Ovary (tissue), 9 donors: ENCODE measurements around the gene C13orf46. TPM values are rescaled to one million over a fixed set of nuclear protein-coding genes. Genes with fewer than 3 reads are reported as not detected.
"Not testable (repeated sequence)": the region's sequence is repeated elsewhere in the genome, so short reads cannot be mapped to it uniquely, and the experiment has no call there.

Source experiments
- DNase-seq, 5 donors: peaks; one replicate each; pipeline ENCODE4 v3.0.0-alpha.2; 2019 to 2020
- H3K27ac ChIP-seq, 2 donors: fragments of 200-600 bp; one replicate each; pipeline versions ENCODE4 v1.5.1 to v1.8.0; 2019 to 2022
- H3K27me3 ChIP-seq: fragments of 200-600 bp; one replicate; pipeline ENCODE4 v1.8.0; 2022
- H3K36me3 ChIP-seq: fragments of 200-600 bp; sonication (generic); one replicate; pipeline ENCODE4 v1.5.1; 2019
- H3K4me1 ChIP-seq: one replicate; pipeline ENCODE4 v1.8.1; 2013; ENCODE audit warnings: mild to moderate bottlenecking, moderate library complexity; ENCODE audit not compliant: insufficient read depth
- H3K4me3 ChIP-seq: fragments of 200-600 bp; sonication (generic); one replicate; pipeline ENCODE4 v1.5.1; 2017
- H3K9me3 ChIP-seq, 2 donors: fragments of 200-600 bp in 1 of 2; sonication (generic) in 1 of 2; one replicate each; pipeline versions ENCODE4 v1.5.1 to v1.8.1; 2013 to 2019; ENCODE audit warnings: mild to moderate bottlenecking in 1 of 2, moderate library complexity in 1 of 2
- EP300 ChIP-seq: sonication (generic); formaldehyde crosslinking; IDR thresholded peaks from one replicate; pipeline ENCODE4 v1.6.1; 2017; ENCODE audit warnings: antibody characterized with exemption
- POLR2A ChIP-seq: fragments of 450-650 bp; IDR thresholded peaks from one replicate; pipeline ENCODE4 v1.6.1; 2017; ENCODE audit warnings: antibody characterized with exemption, mild to moderate bottlenecking, moderate library complexity
- WGBS, 3 donors: extraction: QIAGEN DNeasy Blood & Tissue Kit in 1 of 3; methylation state at CpG; one replicate each; pipeline versions ENCODE4 v1.1.5 to v1.1.7; 2013 to 2017; 5-methylcytosine and 5-hydroxymethylcytosine counted together
- intact Hi-C, 4 donors: fragments of 100-400 bp; cut with DNase I; formaldehyde crosslinking; loops; one replicate each; pipeline versions ENCODE4 v1.11.0 to v1.15.1; 2022 to 2023
- polyA plus RNA-seq, 2 donors: library from polyadenylated mRNA; stranded (reverse); fragments of 200-250 nt in 1 of 2; fragments of 350-450 nt in 1 of 2; fragmentation: Illumina TruSeq in 1 of 2; extraction: RNeasy Lipid Tissue Mini Kit (QIAGEN cat#74804) in 1 of 2; gene quantifications; one replicate each; pipeline ENCODE4 v1.2.3, GENCODE V29; 2013 to 2014
- total RNA-seq, 7 donors: library from RNA; depleted of rRNA in 2 of 7; stranded (reverse); fragments of >200 nt in 2 of 7; fragmentation: NEBNext Ultra II Directional in 3 of 7; extraction: Animal tissue kit (Norgen Biotek cat#: 25700) in 3 of 7; gene quantifications; one replicate each; pipeline versions ENCODE4 v1.1.0 to v1.2.4, GENCODE V29; 2016 to 2023
- TF ChIP-seq, protein P1 (sequence below), 3 donors: fragments of 450-650 bp in 2 of 3; fragments of 200-600 bp in 1 of 3; IDR thresholded peaks; one replicate each; pipeline versions ENCODE4 v1.5.1 to v1.8.0; 2016 to 2022; ENCODE audit warnings: antibody characterized with exemption in 3 of 3, mild to moderate bottlenecking in 1 of 3
- donor health status: DM: no; HTN: no; CAD: no; lungs with moderate emphysema.
- donor health status: DM: no; HTN: no; CAD: no.
- donor health status: Bipolar disorder and iron deficiency.
- donor health status: DM: yes; HTN: yes; CAD: no.
- donor health status: DM: no; HTN: no; CAD: no.
- donor health status: DM: yes; HTN: yes; CAD: no.

The C13orf46 gene
- total and polyA plus RNA-seq, 9 donors: 0.05 to 2.0 (median 0.50) TPM; not detected in 2

DNA sequence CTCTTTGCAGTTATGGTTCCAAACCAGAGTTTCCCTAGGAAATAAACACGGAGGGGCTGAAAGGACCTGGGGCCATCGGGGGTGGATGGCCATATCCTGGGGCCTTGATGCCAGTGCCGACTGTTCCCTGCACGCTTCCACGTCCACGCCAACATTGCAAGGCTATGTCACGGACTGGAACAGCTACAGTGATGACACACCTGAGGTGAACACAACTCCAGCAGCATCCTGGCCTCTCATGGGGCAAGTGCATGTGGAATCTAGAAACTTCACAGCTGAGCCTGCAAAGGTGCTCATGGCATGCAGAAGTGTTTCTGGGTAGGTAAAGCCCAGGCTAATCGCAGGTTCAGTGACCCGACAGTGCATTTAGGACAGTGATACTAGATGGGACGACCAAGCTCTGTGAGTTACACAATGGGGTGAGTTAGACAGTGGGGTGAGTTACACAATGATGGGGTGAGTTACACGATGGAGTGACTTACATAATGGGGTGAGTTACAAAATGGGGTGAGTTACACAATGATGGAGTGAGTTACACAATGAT lies 58.0 kb downstream of the C13orf46 start:
- H3K27ac ChIP-seq: no peak overlapping the region
- H3K4me1 ChIP-seq: no peaks in the 10 kb centered on the region
- no peak for DNase-seq
- no peak for TF ChIP-seq EP300
- TF ChIP-seq, protein P1, sequence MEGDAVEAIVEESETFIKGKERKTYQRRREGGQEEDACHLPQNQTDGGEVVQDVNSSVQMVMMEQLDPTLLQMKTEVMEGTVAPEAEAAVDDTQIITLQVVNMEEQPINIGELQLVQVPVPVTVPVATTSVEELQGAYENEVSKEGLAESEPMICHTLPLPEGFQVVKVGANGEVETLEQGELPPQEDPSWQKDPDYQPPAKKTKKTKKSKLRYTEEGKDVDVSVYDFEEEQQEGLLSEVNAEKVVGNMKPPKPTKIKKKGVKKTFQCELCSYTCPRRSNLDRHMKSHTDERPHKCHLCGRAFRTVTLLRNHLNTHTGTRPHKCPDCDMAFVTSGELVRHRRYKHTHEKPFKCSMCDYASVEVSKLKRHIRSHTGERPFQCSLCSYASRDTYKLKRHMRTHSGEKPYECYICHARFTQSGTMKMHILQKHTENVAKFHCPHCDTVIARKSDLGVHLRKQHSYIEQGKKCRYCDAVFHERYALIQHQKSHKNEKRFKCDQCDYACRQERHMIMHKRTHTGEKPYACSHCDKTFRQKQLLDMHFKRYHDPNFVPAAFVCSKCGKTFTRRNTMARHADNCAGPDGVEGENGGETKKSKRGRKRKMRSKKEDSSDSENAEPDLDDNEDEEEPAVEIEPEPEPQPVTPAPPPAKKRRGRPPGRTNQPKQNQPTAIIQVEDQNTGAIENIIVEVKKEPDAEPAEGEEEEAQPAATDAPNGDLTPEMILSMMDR (IDR thresholded peaks at IDR 0.05): no peak
- no peak for TF ChIP-seq POLR2A
- H3K9me3 ChIP-seq: no peaks in the 10 kb centered on the region
- 87 to 90% (median 87%) methylated on average over 11 of the region's 11 CpGs for WGBS, 3 donors
- H3K27me3 ChIP-seq: no peaks in the 10 kb centered on the region
- intact Hi-C loops: no loop called here
- no peak overlapping the region for H3K4me3 ChIP-seq
- H3K36me3 ChIP-seq: no peaks in the 10 kb centered on the region

DNA sequence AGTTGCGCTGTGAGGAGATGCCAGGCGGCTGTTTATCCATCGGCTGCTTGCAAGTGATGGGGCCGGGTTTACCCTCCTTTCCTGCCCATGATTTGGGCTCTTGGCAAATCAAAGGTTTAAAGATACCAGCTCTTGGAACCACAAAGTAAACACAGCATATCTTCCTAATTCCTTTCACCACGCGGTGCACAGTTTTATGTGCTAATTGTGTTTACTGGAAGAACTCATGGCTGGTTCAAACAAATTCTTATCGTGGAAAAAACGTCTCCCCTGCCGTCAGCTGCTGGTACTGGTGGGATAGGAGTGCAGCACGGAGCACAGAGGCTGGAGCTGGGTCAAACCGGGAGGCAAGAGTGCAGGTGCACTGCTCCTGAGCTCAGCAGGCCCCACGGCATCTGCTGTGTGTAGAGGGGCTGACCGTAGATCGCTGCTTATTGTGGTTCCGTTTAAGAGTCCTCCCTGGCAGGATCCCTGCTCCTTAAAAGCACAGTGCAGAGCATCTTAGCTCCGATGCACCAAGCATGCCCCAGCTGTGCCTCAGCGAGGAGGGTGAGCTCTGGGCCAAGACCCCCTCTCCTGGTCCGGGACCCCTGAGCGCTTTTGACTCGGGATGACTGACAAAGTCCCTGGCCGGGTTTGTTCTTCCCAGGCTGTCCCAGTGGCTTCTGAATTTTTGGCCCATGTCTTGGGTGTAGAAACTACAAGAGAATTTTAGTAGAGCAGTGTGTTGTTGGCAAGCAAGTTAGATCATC lies 58.7 kb downstream of the C13orf46 start:
- intact Hi-C loops: no loop called here
- 35 to 48% (median 40%) methylated on average over 21 of the region's 21 CpGs for WGBS, 3 donors
- Histone ChIP-seq H3K4me3 (no peak overlapping the region), H3K27ac (no peak overlapping the region), H3K9me3 (no peaks in the 10 kb centered on the region), H3K4me1 (no peaks in the 10 kb centered on the region), H3K36me3 (no peaks in the 10 kb centered on the region), H3K27me3 (no peaks in the 10 kb centered on the region)
- TF ChIP-seq POLR2A: no peak
- TF ChIP-seq, protein P1 (IDR thresholded peaks at IDR 0.05): no peak
- TF ChIP-seq EP300: no peak
- DNase-seq: peak in 1 of 5 donors; percentile 15

DNA sequence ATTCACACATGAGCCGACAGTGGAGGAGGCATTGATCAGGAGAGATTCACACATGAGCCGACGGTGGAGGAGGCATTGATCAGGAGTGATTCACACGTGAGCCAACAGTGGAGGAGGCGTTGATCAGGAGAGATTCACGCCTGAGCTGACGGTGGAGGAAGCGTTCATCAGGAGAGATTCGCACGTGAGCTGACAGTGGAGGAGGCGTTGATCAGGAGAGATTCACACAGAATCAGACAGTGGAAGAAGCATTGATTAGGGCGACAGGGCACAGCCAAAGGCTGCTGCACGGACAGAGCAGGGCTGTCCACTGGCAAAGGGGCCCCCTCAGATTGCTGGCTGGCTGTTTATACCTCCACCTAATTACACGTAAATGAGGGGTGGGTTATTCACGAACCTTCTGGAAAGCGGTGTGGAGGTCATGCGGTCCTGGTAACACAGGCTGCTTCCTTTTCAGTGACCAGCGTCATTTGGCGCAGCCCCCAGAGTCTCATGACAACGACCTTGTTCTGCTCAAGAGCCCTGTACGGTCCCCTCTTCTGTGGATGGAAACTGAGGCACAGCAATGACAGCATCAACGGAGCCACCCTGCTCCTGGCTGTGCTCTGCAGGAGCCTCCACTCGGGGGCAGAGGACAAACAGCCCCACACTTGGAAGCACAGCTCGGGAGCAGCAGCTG lies 59.4 kb downstream of the C13orf46 start:
- no peak overlapping the region for H3K4me3 ChIP-seq
- DNase-seq: peak in 1 of 5 donors; percentile 13
- H3K27ac ChIP-seq: no peak overlapping the region
- 67 to 79% (median 72%) methylated on average over 24 of the region's 24 CpGs for WGBS, 3 donors
- no peaks in the 10 kb centered on the region for H3K9me3 ChIP-seq
- H3K4me1 ChIP-seq: no peaks in the 10 kb centered on the region
- TF ChIP-seq POLR2A (no peak), EP300 (no peak)
- TF ChIP-seq, protein P1 (IDR thresholded peaks at IDR 0.05): no peak
- H3K36me3 ChIP-seq: no peaks in the 10 kb centered on the region
- intact Hi-C loops: no loop called here
- no peaks in the 10 kb centered on the region for H3K27me3 ChIP-seq

DNA sequence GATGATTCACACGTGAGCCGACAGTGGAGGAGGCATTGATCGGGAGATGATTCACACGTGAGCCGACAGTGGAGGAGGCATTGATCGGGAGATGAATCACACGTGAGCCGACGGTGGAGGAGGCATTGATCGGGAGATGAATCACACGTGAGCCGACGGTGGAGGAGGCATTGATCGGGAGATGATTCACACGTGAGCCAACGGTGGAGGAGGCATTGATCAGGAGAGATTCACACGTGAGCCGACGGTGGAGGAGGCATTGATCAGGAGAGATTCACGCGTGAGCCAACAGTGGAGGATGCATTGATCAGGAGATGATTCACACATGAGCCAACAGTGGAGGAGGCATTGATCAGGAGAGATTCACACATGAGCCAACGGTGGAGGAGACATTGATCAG lies 60.0 kb downstream of the C13orf46 start:
- H3K27ac ChIP-seq, H3K4me3 ChIP-seq, H3K4me1 ChIP-seq, H3K9me3 ChIP-seq, H3K27me3 ChIP-seq, H3K36me3 ChIP-seq, intact Hi-C loops: not testable (repeated sequence)
- peak in 1 of 5 donors; percentile 14 for DNase-seq
- 92 to 95% (median 93%) methylated on average over 22 of the region's 22 CpGs for WGBS, 3 donors

DNA sequence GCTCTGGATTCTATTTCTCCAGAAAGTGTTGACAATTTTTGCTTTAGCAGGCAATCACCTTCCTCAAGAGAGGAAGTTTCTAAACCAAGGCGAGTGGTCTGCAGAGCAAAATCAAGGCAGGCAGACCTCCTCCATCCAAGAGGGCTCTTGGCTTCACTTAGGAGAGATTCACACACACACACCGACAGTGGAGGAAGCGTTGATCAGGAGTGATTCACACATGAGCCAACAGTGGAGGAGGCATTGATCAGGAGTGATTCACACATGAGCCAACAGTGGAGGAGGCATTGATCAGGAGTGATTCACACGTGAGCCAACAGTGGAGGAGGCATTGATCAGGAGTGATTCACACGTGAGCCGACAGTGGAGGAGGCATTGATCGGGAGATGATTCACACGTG lies 60.5 kb downstream of the C13orf46 start:
- H3K4me1 ChIP-seq: not testable (repeated sequence)
- WGBS, 3 donors: 68 to 77% (median 70%) methylated on average over 8 of the region's 8 CpGs

More for the DNA sequence above, 60.5 kb downstream of the C13orf46 start:
- H3K27me3 ChIP-seq, H3K9me3 ChIP-seq, DNase-seq, H3K27ac ChIP-seq, H3K36me3 ChIP-seq, intact Hi-C loops, H3K4me3 ChIP-seq: not testable (repeated sequence)
